GM12878 (cell line): ENCODE results near the gene GBP6. TPM values are rescaled to one million over a fixed set of nuclear protein-coding genes. Genes with fewer than 3 reads are reported as not detected.

ENCODE experiments used
- ATAC-seq: fragments of 200-7000 bp; cut with Tn5 transposase; 3 replicates; pipeline ENCODE4 v1.9.1; 2020; ENCODE audit warnings: mild to moderate bottlenecking, moderate library complexity
- BruUV-seq: library from RNA; stranded (reverse); fragments of 400-500 nt; replicated peaks from 2 replicates; lab custom pipeline; 2021; lab: Mats Ljungman, UMichigan
- CTCF ChIA-PET: fragments of 300-600 bp; sonication (Branson Sonifier 250); formaldehyde crosslinking; extraction: SDS; loops from one replicate; lab custom pipeline; 2021; ENCODE audit warnings: inconsistent platforms; lab: Yijun Ruan, JAX
- POLR2A ChIA-PET: fragments of 350-600 bp; formaldehyde crosslinking; extraction: SDS; loops from one replicate; lab custom pipeline; 2021; ENCODE audit warnings: inconsistent platforms; lab: Charles Lee
- RAD21 ChIA-PET: fragments of 300-600 bp; sonication (Branson Sonifier 250); formaldehyde crosslinking; loops from one replicate; lab custom pipeline; 2023; ENCODE audit warnings: antibody characterized with exemption; ENCODE audit not compliant: unreplicated experiment; lab: Charles Lee
- SMC1A ChIA-PET: fragments of 300-600 bp; sonication (Branson Sonifier 250); formaldehyde crosslinking; loops from one replicate; lab custom pipeline; 2023; ENCODE audit not compliant: unreplicated experiment, uncharacterized antibody; lab: Charles Lee
- DNase-seq: peaks from one replicate; pipeline ENCODE4 v3.0.0-alpha.2; 2011; ENCODE audit warnings: low read depth, low spot score
- FAIRE-seq: peaks from 3 replicates; lab custom pipeline; 2011; peaks lifted over from hg19 to GRCh38; lab: Jason Lieb, UNC
- H2AFZ ChIP-seq: 2 replicates; pipeline ENCODE4 v1.6.0; 2011; ENCODE audit warnings: low read depth, low read length, control low read depth; ENCODE audit not compliant: control insufficient read depth
- H3K27ac ChIP-seq: 2 replicates; pipeline ENCODE4 v1.5.1; 2011; ENCODE audit warnings: control low read depth; ENCODE audit not compliant: control insufficient read depth, insufficient read depth
- H3K27me3 ChIP-seq, 2 experiments: replicated peaks in 1 of 2; 2 replicates each; pipeline versions ENCODE4 v1.6.0 to v1.6.1; 2011; ENCODE audit warnings: low read length in 1 of 2; ENCODE audit not compliant: control insufficient read depth in 2 of 2, insufficient read depth in 2 of 2
- H3K36me3 ChIP-seq, 2 experiments: 2 replicates each; pipeline ENCODE4 v1.5.1; 2011; ENCODE audit warnings: low read length in 1 of 2; ENCODE audit not compliant: control insufficient read depth in 2 of 2, insufficient read depth in 2 of 2
- H3K4me1 ChIP-seq: 2 replicates; pipeline ENCODE4 v1.6.1; 2011; ENCODE audit warnings: mild to moderate bottlenecking, low read length, moderate library complexity, mixed read lengths; ENCODE audit not compliant: control insufficient read depth, insufficient read depth
- H3K4me2 ChIP-seq: 2 replicates; pipeline ENCODE4 v1.6.0; 2011; ENCODE audit warnings: control low read depth; ENCODE audit not compliant: control insufficient read depth, insufficient read depth
- H3K4me3 ChIP-seq: fragments of 200-600 bp; sonication (generic); 2 replicates; pipeline ENCODE4 v1.5.1; 2016
- H3K79me2 ChIP-seq: 2 replicates; pipeline ENCODE4 v1.6.0; 2011; ENCODE audit warnings: low read length; ENCODE audit not compliant: control insufficient read depth, insufficient read depth
- H3K9ac ChIP-seq: 2 replicates; pipeline ENCODE4 v1.8.0; 2011; ENCODE audit warnings: low read length, control low read depth, mixed read lengths; ENCODE audit not compliant: control insufficient read depth, insufficient read depth
- H3K9me3 ChIP-seq: replicated peaks from 3 replicates; pipeline ENCODE4 v1.5.1; 2011; ENCODE audit warnings: mild to moderate bottlenecking, low read length; ENCODE audit not compliant: control insufficient read depth, insufficient read depth
- H4K20me1 ChIP-seq: 2 replicates; pipeline ENCODE4 v1.6.0; 2011; ENCODE audit not compliant: control insufficient read depth, insufficient read depth
- EGR1 ChIP-seq, 2 experiments: IDR thresholded peaks; 1 replicate in 1 of 2; 2 replicates in 1 of 2; pipeline ENCODE4 v1.6.1; 2011 to 2012; ENCODE audit warnings: low read depth in 2 of 2, low read length in 2 of 2, borderline replicate concordance in 1 of 2, mild to moderate bottlenecking in 1 of 2, moderate library complexity in 1 of 2
- GATAD2B ChIP-seq: fragments of 450-650 bp; conservative IDR thresholded peaks from 2 replicates; pipeline ENCODE4 v1.6.1; 2017; ENCODE audit warnings: low read depth, mild to moderate bottlenecking, moderate library complexity
- KDM1A ChIP-seq: fragments of 200-600 bp; sonication (generic); IDR thresholded peaks from 2 replicates; pipeline ENCODE4 v1.6.1; 2016; ENCODE audit warnings: borderline replicate concordance
- MYB ChIP-seq: fragments of 150-350 bp; IDR thresholded peaks from 2 replicates; pipeline ENCODE4 v1.6.1; 2014; ENCODE audit warnings: mild to moderate bottlenecking, low read depth, low read length, borderline replicate concordance
- PAX5 ChIP-seq: IDR thresholded peaks from 2 replicates; pipeline ENCODE4 v1.6.1; 2011; ENCODE audit warnings: low read depth, low read length, borderline replicate concordance
- RAD21 ChIP-seq: IDR thresholded peaks from 2 replicates; pipeline ENCODE4 v1.6.1; 2011; ENCODE audit warnings: mild to moderate bottlenecking, low read depth, low read length, moderate library complexity; ENCODE audit not compliant: insufficient read depth
- RELA ChIP-seq: fragments of 450-650 bp; IDR thresholded peaks from 2 replicates; pipeline ENCODE4 v1.8.0; 2014; ENCODE audit warnings: borderline replicate concordance; ENCODE audit not compliant: partially characterized antibody
- RFX5 ChIP-seq: IDR thresholded peaks from 2 replicates; pipeline ENCODE4 v1.6.1; 2011; ENCODE audit warnings: low read depth, low read length, improper control_type of control experiment
- SMARCA5 ChIP-seq: fragments of 450-650 bp; IDR thresholded peaks from 2 replicates; pipeline ENCODE4 v1.6.1; 2017; ENCODE audit warnings: mild to moderate bottlenecking
- SP1 ChIP-seq: IDR thresholded peaks from one replicate; pipeline ENCODE4 v1.6.1; 2011; ENCODE audit warnings: low read depth, low read length
- TARDBP ChIP-seq: IDR thresholded peaks from 2 replicates; pipeline ENCODE4 v1.6.1; 2016; ENCODE audit warnings: borderline replicate concordance
- TCF12 ChIP-seq: IDR thresholded peaks from 2 replicates; pipeline ENCODE4 v1.6.1; 2011; ENCODE audit warnings: low read depth, mild to moderate bottlenecking, low read length
- TCF3 ChIP-seq: IDR thresholded peaks from 2 replicates; pipeline ENCODE4 v1.6.1; 2012; ENCODE audit warnings: low read depth, mild to moderate bottlenecking, low read length, borderline replicate concordance; ENCODE audit not compliant: insufficient read depth
- YY1 ChIP-seq: IDR thresholded peaks from 2 replicates; pipeline ENCODE4 v1.6.1; 2011; ENCODE audit warnings: low read depth, mild to moderate bottlenecking, low read length
- WGBS: methylation state at CpG from one replicate; pipeline ENCODE4 v1.1.6; 2016; ENCODE audit warnings: low lambda C conversion rate; ENCODE audit not compliant: insufficient replicate concordance, insufficient coverage; ENCODE audit errors: missing lambda C conversion rate; 5-methylcytosine and 5-hydroxymethylcytosine counted together
- in situ Hi-C: fragments of 300-500 bp; cut with MboI; formaldehyde crosslinking; loops from 9 replicates; pipeline ENCODE4 v1.14.3; 2018; ENCODE audit warnings: mixed read lengths
- intact Hi-C: fragments of 100-400 bp; cut with micrococcal nuclease; formaldehyde crosslinking; loops from one replicate; pipeline ENCODE4 v1.14.2; 2022; ENCODE audit not compliant: unreplicated experiment
- polyA plus RNA-seq, 11 experiments: library from polyadenylated mRNA; depleted of rRNA in 4 of 11; unstranded in 6 of 11; stranded (reverse) in 5 of 11; fragments of >200 nt; fragmentation: Nextera tagmentation in 4 of 11; fragmentation: Illumina TruSeq in 1 of 11; extraction: Ambion mirVana in 4 of 11; extraction: Trizol in 1 of 11; gene quantifications; 1 replicate in 1 of 11; 2 replicates in 10 of 11; pipeline versions ENCODE4 v1.2.1 to v1.2.3, GENCODE V29; 2011 to 2016; ENCODE audit warnings: inconsistent platforms in 2 of 11, missing spikeins in 2 of 11, low read depth in 1 of 11
- total RNA-seq, 4 experiments: library from RNA; depleted of rRNA in 3 of 4; stranded (reverse); fragments of >200 nt in 3 of 4; fragmentation: Illumina TruSeq in 1 of 4; extraction: Trizol in 1 of 4; gene quantifications; 2 replicates each; pipeline versions ENCODE4 v1.2.1 to v1.2.3, GENCODE V29; 2013 to 2021
- TF ChIP-seq, protein P1 (sequence below): IDR thresholded peaks from 2 replicates; pipeline ENCODE4 v1.6.1; 2012; ENCODE audit warnings: mild to moderate bottlenecking, low read depth, low read length
- TF ChIP-seq, protein P2 (sequence below): fragments of 150-350 bp; IDR thresholded peaks from 2 replicates; pipeline ENCODE4 v1.6.1; 2016; ENCODE audit warnings: low read depth, low read length

The GBP6 gene
- total and polyA plus RNA-seq, 10 of the 15 experiments (the other 5 are each of a cell fraction or from before 2014, with no cell fraction given), result 0.03 to 2.7 (median 0.05) TPM; not detected in 6

- in situ Hi-C loops, result no loop called here
- CTCF ChIA-PET, result no interaction called here
- FAIRE-seq (no peak), DNase-seq (no peak), ATAC-seq (no peak)
- no peak overlapping the region for H3K27ac ChIP-seq
- POLR2A ChIA-PET, result no interaction called here
- H3K4me1 ChIP-seq, result no peaks in the 10 kb centered on the region
- H3K4me2 ChIP-seq, result no peak overlapping the region
- no peaks in the 10 kb centered on the region for H3K36me3 ChIP-seq
- H3K4me3 ChIP-seq, result no peak overlapping the region
- WGBS, result 7% methylated on average over 2 of the region's 2 CpGs
- H3K79me2 ChIP-seq, result no peaks in the 10 kb centered on the region
- SMC1A ChIA-PET, result no interaction called here
- H4K20me1 ChIP-seq, result no peaks in the 10 kb centered on the region
- BruUV-seq, result no TSS peak
- intact Hi-C loops, result no loop called here
- RAD21 ChIA-PET, result no interaction called here
- peaks cover 0 to 3% of the 10 kb centered on the region in 2 experiments; a peak in 2 of 4 replicates for H3K27me3 ChIP-seq
- no peak overlapping the region for H2AFZ ChIP-seq
- H3K9ac ChIP-seq, result no peak overlapping the region
- H3K9me3 ChIP-seq, result no peaks in the 10 kb centered on the region; the same call in 2 of the 3 replicates
- TF ChIP-seq YY1, result no peak
- TF ChIP-seq MYB, result no peak
- no peak for TF ChIP-seq SMARCA5
- TF ChIP-seq RELA, result no peak
- TF ChIP-seq EGR1 (IDR thresholded peaks at IDR 0.05; ENCODE audit: borderline replicate concordance in 1 of 2, low read depth in 2 of 2, low read length in 2 of 2), result no peak
- no peak for TF ChIP-seq TCF3
- no peak for TF ChIP-seq RFX5
- no peak for TF ChIP-seq TCF12
- TF ChIP-seq PAX5, result no peak
- no peak for TF ChIP-seq GATAD2B
- TF ChIP-seq SP1, result no peak
- no peak for TF ChIP-seq RAD21
- TF ChIP-seq, protein P1, sequence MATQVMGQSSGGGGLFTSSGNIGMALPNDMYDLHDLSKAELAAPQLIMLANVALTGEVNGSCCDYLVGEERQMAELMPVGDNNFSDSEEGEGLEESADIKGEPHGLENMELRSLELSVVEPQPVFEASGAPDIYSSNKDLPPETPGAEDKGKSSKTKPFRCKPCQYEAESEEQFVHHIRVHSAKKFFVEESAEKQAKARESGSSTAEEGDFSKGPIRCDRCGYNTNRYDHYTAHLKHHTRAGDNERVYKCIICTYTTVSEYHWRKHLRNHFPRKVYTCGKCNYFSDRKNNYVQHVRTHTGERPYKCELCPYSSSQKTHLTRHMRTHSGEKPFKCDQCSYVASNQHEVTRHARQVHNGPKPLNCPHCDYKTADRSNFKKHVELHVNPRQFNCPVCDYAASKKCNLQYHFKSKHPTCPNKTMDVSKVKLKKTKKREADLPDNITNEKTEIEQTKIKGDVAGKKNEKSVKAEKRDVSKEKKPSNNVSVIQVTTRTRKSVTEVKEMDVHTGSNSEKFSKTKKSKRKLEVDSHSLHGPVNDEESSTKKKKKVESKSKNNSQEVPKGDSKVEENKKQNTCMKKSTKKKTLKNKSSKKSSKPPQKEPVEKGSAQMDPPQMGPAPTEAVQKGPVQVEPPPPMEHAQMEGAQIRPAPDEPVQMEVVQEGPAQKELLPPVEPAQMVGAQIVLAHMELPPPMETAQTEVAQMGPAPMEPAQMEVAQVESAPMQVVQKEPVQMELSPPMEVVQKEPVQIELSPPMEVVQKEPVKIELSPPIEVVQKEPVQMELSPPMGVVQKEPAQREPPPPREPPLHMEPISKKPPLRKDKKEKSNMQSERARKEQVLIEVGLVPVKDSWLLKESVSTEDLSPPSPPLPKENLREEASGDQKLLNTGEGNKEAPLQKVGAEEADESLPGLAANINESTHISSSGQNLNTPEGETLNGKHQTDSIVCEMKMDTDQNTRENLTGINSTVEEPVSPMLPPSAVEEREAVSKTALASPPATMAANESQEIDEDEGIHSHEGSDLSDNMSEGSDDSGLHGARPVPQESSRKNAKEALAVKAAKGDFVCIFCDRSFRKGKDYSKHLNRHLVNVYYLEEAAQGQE, result no peak
- no peak for TF ChIP-seq TARDBP
- TF ChIP-seq, protein P2, sequence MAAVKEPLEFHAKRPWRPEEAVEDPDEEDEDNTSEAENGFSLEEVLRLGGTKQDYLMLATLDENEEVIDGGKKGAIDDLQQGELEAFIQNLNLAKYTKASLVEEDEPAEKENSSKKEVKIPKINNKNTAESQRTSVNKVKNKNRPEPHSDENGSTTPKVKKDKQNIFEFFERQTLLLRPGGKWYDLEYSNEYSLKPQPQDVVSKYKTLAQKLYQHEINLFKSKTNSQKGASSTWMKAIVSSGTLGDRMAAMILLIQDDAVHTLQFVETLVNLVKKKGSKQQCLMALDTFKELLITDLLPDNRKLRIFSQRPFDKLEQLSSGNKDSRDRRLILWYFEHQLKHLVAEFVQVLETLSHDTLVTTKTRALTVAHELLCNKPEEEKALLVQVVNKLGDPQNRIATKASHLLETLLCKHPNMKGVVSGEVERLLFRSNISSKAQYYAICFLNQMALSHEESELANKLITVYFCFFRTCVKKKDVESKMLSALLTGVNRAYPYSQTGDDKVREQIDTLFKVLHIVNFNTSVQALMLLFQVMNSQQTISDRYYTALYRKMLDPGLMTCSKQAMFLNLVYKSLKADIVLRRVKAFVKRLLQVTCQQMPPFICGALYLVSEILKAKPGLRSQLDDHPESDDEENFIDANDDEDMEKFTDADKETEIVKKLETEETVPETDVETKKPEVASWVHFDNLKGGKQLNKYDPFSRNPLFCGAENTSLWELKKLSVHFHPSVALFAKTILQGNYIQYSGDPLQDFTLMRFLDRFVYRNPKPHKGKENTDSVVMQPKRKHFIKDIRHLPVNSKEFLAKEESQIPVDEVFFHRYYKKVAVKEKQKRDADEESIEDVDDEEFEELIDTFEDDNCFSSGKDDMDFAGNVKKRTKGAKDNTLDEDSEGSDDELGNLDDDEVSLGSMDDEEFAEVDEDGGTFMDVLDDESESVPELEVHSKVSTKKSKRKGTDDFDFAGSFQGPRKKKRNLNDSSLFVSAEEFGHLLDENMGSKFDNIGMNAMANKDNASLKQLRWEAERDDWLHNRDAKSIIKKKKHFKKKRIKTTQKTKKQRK, result no peak
- no peak for TF ChIP-seq KDM1A
These were observed 16.6 kb upstream of the GBP6 start for GRCh38 chr1:89347296-89347695.
